ENCODE results near the gene GPC2.
"Not testable (repeated sequence)": the region's sequence is repeated elsewhere in the genome, so short reads cannot be mapped to it uniquely, and the experiment has no call there.

GPC2 gene

DNA sequence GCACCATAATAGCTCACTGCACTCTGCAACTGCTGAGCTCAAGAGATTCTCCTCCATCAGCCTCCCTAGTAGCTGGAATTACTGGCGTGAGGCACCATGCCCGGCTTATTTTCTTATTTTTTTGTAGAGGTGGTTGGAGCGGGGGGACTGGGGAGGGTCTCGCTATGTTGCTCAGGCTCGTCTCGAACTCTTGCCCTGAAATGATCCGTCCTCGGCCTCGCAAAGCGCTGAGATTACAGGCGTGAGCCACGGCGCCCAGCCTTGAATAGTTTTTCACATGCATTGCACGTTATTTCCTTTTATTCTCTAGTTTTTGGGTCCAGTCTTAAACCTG lies 29.0 kb downstream of the GPC2 start:
- H2AFZ ChIP-seq (ENCODE audit: low read depth, low read length): peak overlapping the region; percentile 66
- no peaks in the 10 kb centered on the region for H3K27me3 ChIP-seq (ENCODE audit: insufficient read depth, low read length)
- peaks cover 11% of the 10 kb centered on the region for H3K4me1 ChIP-seq (ENCODE audit: insufficient read depth, low read length)
- H3K4me3 ChIP-seq (ENCODE audit: low read length): peak overlapping the region; percentile 89
- H3K36me3 ChIP-seq (ENCODE audit: insufficient read depth, low read length): peaks cover 13% of the 10 kb centered on the region
- no peaks in the 10 kb centered on the region for H3K9me3 ChIP-seq (ENCODE audit: low read length)

DNA sequence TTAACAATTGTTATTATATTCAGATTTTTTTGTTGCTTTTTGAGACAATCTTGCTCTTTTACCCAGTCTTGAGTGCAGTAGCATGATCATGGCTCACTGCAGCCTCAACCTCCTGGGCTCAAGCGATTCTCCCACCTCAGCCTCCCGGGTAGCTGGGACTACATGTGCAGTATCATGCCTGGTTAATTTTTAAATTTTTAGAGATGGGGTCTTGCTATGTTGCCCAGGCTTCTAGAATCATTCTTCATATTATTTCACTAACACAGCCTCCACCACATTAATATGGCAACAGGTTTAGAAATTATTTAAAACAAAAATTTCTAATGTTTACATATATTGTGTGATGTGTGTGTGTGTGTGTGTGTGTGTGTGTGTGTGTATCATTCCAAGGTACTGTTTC lies 29.9 kb downstream of the GPC2 start:
- peaks cover 11% of the 10 kb centered on the region for H3K4me1 ChIP-seq (ENCODE audit: insufficient read depth, low read length)

DNA sequence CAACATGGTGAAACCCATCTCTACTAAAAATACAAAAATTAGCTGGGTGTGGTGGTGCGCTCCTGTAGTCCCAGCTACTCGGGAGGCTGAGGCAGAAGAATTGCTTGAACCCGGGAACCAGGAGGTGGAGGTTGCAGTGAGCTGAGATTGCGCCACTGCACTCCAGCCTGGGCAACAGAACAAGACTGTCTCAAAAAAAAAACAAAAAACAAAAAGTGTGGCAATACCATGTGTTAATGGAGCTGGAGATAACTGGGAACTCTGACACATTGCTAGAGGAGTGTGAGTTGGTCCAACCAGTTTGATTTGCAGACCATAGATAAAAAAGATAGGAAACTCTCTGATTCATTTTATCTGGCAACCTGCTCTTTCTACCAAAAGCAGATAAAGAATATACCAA lies 30.8 kb downstream of the GPC2 start:
- H3K36me3 ChIP-seq (ENCODE audit: insufficient read depth, low read length); H3K27me3 ChIP-seq (ENCODE audit: insufficient read depth, low read length): not testable (repeated sequence)

More for the DNA sequence above, 29.9 kb downstream of the GPC2 start:
- H3K4me3 ChIP-seq (ENCODE audit: low read length): no peak overlapping the region
- H3K9me3 ChIP-seq (ENCODE audit: low read length): no peaks in the 10 kb centered on the region
- H3K27me3 ChIP-seq (ENCODE audit: insufficient read depth, low read length): no peaks in the 10 kb centered on the region
- H2AFZ ChIP-seq (ENCODE audit: low read depth, low read length): no peak overlapping the region
- H3K36me3 ChIP-seq (ENCODE audit: insufficient read depth, low read length): peaks cover 6% of the 10 kb centered on the region

GRCh38 chr7:100142461-100142860 lies 34.7 kb downstream of the GPC2 start:
- no peak overlapping the region for H2AFZ ChIP-seq (ENCODE audit: low read depth, low read length)
- H3K27me3 ChIP-seq (ENCODE audit: insufficient read depth, low read length): no peaks in the 10 kb centered on the region
- no peaks in the 10 kb centered on the region for H3K4me1 ChIP-seq (ENCODE audit: insufficient read depth, low read length)
- no peaks in the 10 kb centered on the region for H3K36me3 ChIP-seq (ENCODE audit: insufficient read depth, low read length)
- no peak overlapping the region for H3K4me3 ChIP-seq (ENCODE audit: low read length)
- H3K9me3 ChIP-seq (ENCODE audit: low read length): no peaks in the 10 kb centered on the region

More for the DNA sequence above, 30.8 kb downstream of the GPC2 start:
- peaks cover 11% of the 10 kb centered on the region for H3K4me1 ChIP-seq (ENCODE audit: insufficient read depth, low read length)
- not testable (repeated sequence) for H3K9me3 ChIP-seq (ENCODE audit: low read length); H2AFZ ChIP-seq (ENCODE audit: low read depth, low read length); H3K4me3 ChIP-seq (ENCODE audit: low read length)

- no peaks in the 10 kb centered on the region for H3K27me3 ChIP-seq (ENCODE audit: insufficient read depth, low read length)
- no peaks in the 10 kb centered on the region for H3K36me3 ChIP-seq (ENCODE audit: insufficient read depth, low read length)
- H3K4me1 ChIP-seq (ENCODE audit: insufficient read depth, low read length): no peaks in the 10 kb centered on the region
- no peak overlapping the region for H3K4me3 ChIP-seq (ENCODE audit: low read length)
- H3K9me3 ChIP-seq (ENCODE audit: low read length): no peaks in the 10 kb centered on the region
- peak overlapping the region; percentile 10 for H2AFZ ChIP-seq (ENCODE audit: low read depth, low read length)
Observed at GRCh38 chr7:100141555-100141949, 35.6 kb downstream of the GPC2 start.

GRCh38 chr7:100137851-100138760 lies 39.1 kb downstream of the GPC2 start:
- Histone ChIP-seq H3K4me3 (ENCODE audit: low read length) (no peak overlapping the region), H3K4me1 (ENCODE audit: insufficient read depth, low read length) (peaks cover under 1% of the 10 kb centered on the region), H2AFZ (ENCODE audit: low read depth, low read length) (no peak overlapping the region), H3K9me3 (ENCODE audit: low read length) (no peaks in the 10 kb centered on the region), H3K36me3 (ENCODE audit: insufficient read depth, low read length) (no peaks in the 10 kb centered on the region), H3K27me3 (ENCODE audit: insufficient read depth, low read length) (no peaks in the 10 kb centered on the region)

- no peaks in the 10 kb centered on the region for H3K36me3 ChIP-seq (ENCODE audit: insufficient read depth, low read length)
- H3K4me3 ChIP-seq (ENCODE audit: low read length): no peak overlapping the region
- H3K27me3 ChIP-seq (ENCODE audit: insufficient read depth, low read length): no peaks in the 10 kb centered on the region
- H3K9me3 ChIP-seq (ENCODE audit: low read length): no peaks in the 10 kb centered on the region
- H3K4me1 ChIP-seq (ENCODE audit: insufficient read depth, low read length): peaks cover 14% of the 10 kb centered on the region
- H2AFZ ChIP-seq (ENCODE audit: low read depth, low read length): no peak overlapping the region
Observed at GRCh38 chr7:100132697-100133151, 44.5 kb downstream of the GPC2 start.

DNA sequence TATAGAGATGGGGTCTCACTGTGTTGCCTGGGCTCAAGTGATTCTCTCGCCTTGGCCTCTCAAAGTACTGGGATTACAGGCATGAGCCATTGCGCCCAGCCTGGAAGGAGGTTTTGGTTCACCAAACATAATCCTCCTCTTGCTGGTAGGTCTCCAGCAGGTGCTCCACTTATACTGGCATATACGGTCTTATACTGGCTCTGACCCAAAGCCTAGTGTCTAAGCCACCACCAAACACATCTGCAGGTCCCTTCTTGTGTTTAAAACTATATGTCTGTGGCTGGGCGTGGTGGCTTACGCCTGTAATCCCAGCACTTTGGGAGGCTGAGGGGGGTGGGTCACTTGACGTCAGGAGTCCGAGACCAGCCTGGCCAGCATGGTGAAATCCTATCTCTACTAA lies 45.1 kb downstream of the GPC2 start:
- H3K9me3 ChIP-seq (ENCODE audit: low read length): no peaks in the 10 kb centered on the region
- no peaks in the 10 kb centered on the region for H3K36me3 ChIP-seq (ENCODE audit: insufficient read depth, low read length)
- H3K27me3 ChIP-seq (ENCODE audit: insufficient read depth, low read length): no peaks in the 10 kb centered on the region
- no peak overlapping the region for H3K4me3 ChIP-seq (ENCODE audit: low read length)
- H3K4me1 ChIP-seq (ENCODE audit: insufficient read depth, low read length): peaks cover 16% of the 10 kb centered on the region
- no peak overlapping the region for H2AFZ ChIP-seq (ENCODE audit: low read depth, low read length)

- Histone ChIP-seq H3K36me3 (ENCODE audit: insufficient read depth, low read length) (no peaks in the 10 kb centered on the region), H3K4me3 (ENCODE audit: low read length) (no peak overlapping the region)
Observed at GRCh38 chr7:100130608-100131453, 46.4 kb downstream of the GPC2 start.

GRCh38 chr7:100130220-100130607 lies 47.0 kb downstream of the GPC2 start:
- H3K9me3 ChIP-seq (ENCODE audit: low read length); H3K27me3 ChIP-seq (ENCODE audit: insufficient read depth, low read length); H3K36me3 ChIP-seq (ENCODE audit: insufficient read depth, low read length); H3K4me3 ChIP-seq (ENCODE audit: low read length); H2AFZ ChIP-seq (ENCODE audit: low read depth, low read length): not testable (repeated sequence)
- H3K4me1 ChIP-seq (ENCODE audit: insufficient read depth, low read length): peaks cover 16% of the 10 kb centered on the region

More at GRCh38 chr7:100130608-100131453, 46.4 kb downstream of the GPC2 start:
- no peak overlapping the region for H2AFZ ChIP-seq (ENCODE audit: low read depth, low read length)
- H3K27me3 ChIP-seq (ENCODE audit: insufficient read depth, low read length): no peaks in the 10 kb centered on the region
- H3K9me3 ChIP-seq (ENCODE audit: low read length): no peaks in the 10 kb centered on the region
- peaks cover 16% of the 10 kb centered on the region for H3K4me1 ChIP-seq (ENCODE audit: insufficient read depth, low read length)

DNA sequence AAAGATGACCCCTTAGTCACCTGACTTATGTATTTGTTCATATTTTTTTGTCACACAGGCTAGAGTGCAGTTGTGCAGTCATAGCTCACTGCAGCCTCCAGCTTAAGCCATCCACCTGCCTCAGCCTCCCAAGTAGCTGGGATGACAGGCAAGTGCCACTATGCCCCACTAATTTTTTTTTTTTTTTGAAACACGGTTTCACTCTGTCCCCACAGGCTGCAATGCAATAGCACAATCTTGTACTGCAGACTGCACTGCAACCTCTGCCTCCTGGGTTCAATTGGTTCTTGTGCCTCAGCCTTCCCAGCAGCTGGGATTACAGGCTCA lies 48.6 kb downstream of the GPC2 start:
- H3K27me3 ChIP-seq (ENCODE audit: insufficient read depth, low read length): no peaks in the 10 kb centered on the region
- peaks cover 5% of the 10 kb centered on the region for H3K36me3 ChIP-seq (ENCODE audit: insufficient read depth, low read length)
- H3K4me3 ChIP-seq (ENCODE audit: low read length): peak overlapping the region; percentile 80
- no peaks in the 10 kb centered on the region for H3K9me3 ChIP-seq (ENCODE audit: low read length)
- no peak overlapping the region for H2AFZ ChIP-seq (ENCODE audit: low read depth, low read length)
- H3K4me1 ChIP-seq (ENCODE audit: insufficient read depth, low read length): peaks cover 16% of the 10 kb centered on the region

GRCh38 chr7:100127866-100128636 lies 49.1 kb downstream of the GPC2 start:
- Histone ChIP-seq H3K4me3 (ENCODE audit: low read length) (peak overlapping the region; percentile 80), H3K36me3 (ENCODE audit: insufficient read depth, low read length) (peaks cover 5% of the 10 kb centered on the region), H3K9me3 (ENCODE audit: low read length) (no peaks in the 10 kb centered on the region), H3K4me1 (ENCODE audit: insufficient read depth, low read length) (peaks cover 16% of the 10 kb centered on the region), H2AFZ (ENCODE audit: low read depth, low read length) (peak overlapping the region; percentile 87), H3K27me3 (ENCODE audit: insufficient read depth, low read length) (no peaks in the 10 kb centered on the region)
